OCI-LY7 (cell line): Measurements from ENCODE around the gene FAM236C. TPM values are rescaled to one million over a fixed set of nuclear protein-coding genes. Genes with fewer than 3 reads are reported as not detected.
"Not testable (repeated sequence)": the region's sequence is repeated elsewhere in the genome, so short reads cannot be mapped to it uniquely, and the experiment has no call there.

ENCODE experiments used
- BruUV-seq: library from RNA; stranded (reverse); fragments of 400-500 nt; replicated peaks from 2 replicates; lab custom pipeline; 2021; lab: Mats Ljungman, UMichigan
- CTCF ChIA-PET: fragments of 300-600 bp; sonication (Branson Sonifier 250); formaldehyde crosslinking; loops from one replicate; lab custom pipeline; 2022; ENCODE audit warnings: antibody characterized with exemption; ENCODE audit not compliant: unreplicated experiment; lab: Charles Lee
- POLR2A ChIA-PET: fragments of 300-600 bp; sonication (Branson Sonifier 250); formaldehyde crosslinking; loops from one replicate; lab custom pipeline; 2022; ENCODE audit warnings: antibody characterized with exemption; lab: Charles Lee
- DNase-seq: peaks from one replicate; pipeline ENCODE4 v3.0.0-alpha.2; 2015; ENCODE audit warnings: low spot score
- H2AFZ ChIP-seq: fragments of 200-600 bp; sonication (generic), shearing (Covaris generic); 2 replicates; pipeline ENCODE4 v1.6.1; 2014; ENCODE audit warnings: mild to moderate bottlenecking, antibody characterized with exemption, low read length, moderate library complexity
- H3K27ac ChIP-seq: fragments of 200-600 bp; sonication (generic); 2 replicates; pipeline ENCODE4 v1.5.1; 2014; ENCODE audit warnings: mixed run types, low read depth, mild to moderate bottlenecking, moderate library complexity, low read length, inconsistent platforms; ENCODE audit not compliant: poor library complexity, severe bottlenecking
- H3K36me3 ChIP-seq: fragments of 200-600 bp; sonication (generic); 2 replicates; pipeline ENCODE4 v1.6.1; 2014; ENCODE audit warnings: mild to moderate bottlenecking, antibody characterized with exemption, low read length, moderate library complexity, mixed read lengths; ENCODE audit not compliant: insufficient read depth
- H3K4me1 ChIP-seq: fragments of 200-600 bp; sonication (generic); 2 replicates; pipeline ENCODE4 v1.5.1; 2014; ENCODE audit warnings: mild to moderate bottlenecking, low read length; ENCODE audit not compliant: insufficient read depth, poor library complexity, severe bottlenecking
- H3K4me2 ChIP-seq: fragments of 200-600 bp; sonication (generic); 2 replicates; pipeline ENCODE4 v1.6.1; 2014; ENCODE audit warnings: mild to moderate bottlenecking, low read length
- H3K4me3 ChIP-seq: fragments of 200-600 bp; sonication (generic); 2 replicates; pipeline ENCODE4 v1.5.1; 2014; ENCODE audit warnings: mild to moderate bottlenecking, low read depth, low read length; ENCODE audit not compliant: poor library complexity, severe bottlenecking
- H3K79me2 ChIP-seq: fragments of 200-600 bp; sonication (generic); 2 replicates; pipeline ENCODE4 v1.6.1; 2016; ENCODE audit warnings: low read depth, mild to moderate bottlenecking, low read length, moderate library complexity, mixed read lengths; ENCODE audit not compliant: insufficient read depth
- H3K9me2 ChIP-seq: fragments of 200-600 bp; sonication (generic); 2 replicates; pipeline ENCODE4 v1.6.1; 2016; ENCODE audit warnings: mild to moderate bottlenecking, low read length, mixed read lengths; ENCODE audit not compliant: insufficient read depth
- H3K9me3 ChIP-seq: fragments of 200-600 bp; sonication (generic); 2 replicates; pipeline ENCODE4 v1.6.1; 2014; ENCODE audit warnings: mild to moderate bottlenecking, mixed run types, low read length, mixed read lengths
- H4K20me1 ChIP-seq: fragments of 200-600 bp; sonication (generic); 2 replicates; pipeline ENCODE4 v1.6.1; 2014; ENCODE audit warnings: mild to moderate bottlenecking, antibody characterized with exemption, low read length, moderate library complexity, mixed read lengths; ENCODE audit not compliant: insufficient read depth
- intact Hi-C: fragments of 100-400 bp; cut with micrococcal nuclease; formaldehyde crosslinking; loops from one replicate; pipeline ENCODE4 v1.10.0; 2022; ENCODE audit not compliant: unreplicated experiment
- total RNA-seq, 2 experiments: library from RNA; depleted of rRNA in 1 of 2; stranded (reverse); fragments of >200 nt in 1 of 2; shearing (Covaris generic) in 1 of 2; gene quantifications; 2 replicates each; pipeline ENCODE4 v1.2.3, GENCODE V29; 2014 to 2022

FAM236C gene
- total RNA-seq, 2 experiments from 2014 or later, result not detected

DNA sequence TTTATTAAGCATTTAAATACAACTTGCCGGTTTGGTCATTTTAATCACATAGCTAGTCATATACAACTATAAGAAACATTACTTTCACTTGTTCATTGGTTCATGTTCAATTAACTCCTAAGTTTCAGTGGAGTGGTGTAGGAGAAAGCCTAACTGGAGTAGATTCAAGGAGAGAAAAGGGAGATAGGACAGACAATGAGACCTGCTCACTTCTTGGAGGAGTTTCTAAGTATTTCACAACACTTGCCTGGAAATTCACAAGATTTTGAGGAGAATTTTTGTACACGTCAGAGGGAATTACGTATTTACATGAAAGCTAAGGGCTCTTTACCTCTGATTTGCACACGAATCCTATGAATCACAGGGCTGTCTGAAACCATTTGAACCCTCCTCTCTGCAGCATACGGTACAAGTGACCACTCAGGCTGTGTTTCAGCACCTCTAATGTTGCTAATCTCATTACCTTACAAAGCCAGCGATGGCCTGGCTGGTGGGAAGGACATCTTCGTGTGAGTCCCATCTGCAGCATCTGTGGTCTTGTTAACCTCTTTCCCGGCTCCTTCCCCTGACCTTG, 24.6 kb downstream of the FAM236C start:
- intact Hi-C loops, H3K27ac ChIP-seq, DNase-seq, POLR2A ChIA-PET, BruUV-seq, H3K4me1 ChIP-seq, H4K20me1 ChIP-seq, H3K9me3 ChIP-seq, CTCF ChIA-PET, H3K9me2 ChIP-seq, H3K36me3 ChIP-seq, H3K4me3 ChIP-seq, H3K79me2 ChIP-seq, H3K4me2 ChIP-seq, H2AFZ ChIP-seq: not testable (repeated sequence)

DNA sequence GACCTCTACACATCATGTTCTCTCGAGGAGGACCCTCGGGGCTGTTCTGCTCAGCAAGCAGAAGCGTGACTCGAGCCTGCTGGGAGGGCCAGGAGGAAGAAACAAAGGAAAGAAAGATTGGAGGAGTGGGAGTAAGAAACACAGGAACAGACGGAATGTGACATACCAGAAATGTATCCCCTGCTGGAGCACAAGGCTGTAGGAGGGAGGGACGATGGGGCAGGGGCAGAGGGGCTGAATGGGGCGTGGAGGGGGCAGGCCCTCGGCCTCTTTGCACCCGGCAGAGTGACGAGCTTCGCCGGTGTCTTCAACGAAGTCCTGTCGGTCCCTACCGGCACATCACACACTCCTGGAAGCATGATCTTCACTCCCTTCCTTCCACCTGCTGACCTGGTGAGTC, 25.5 kb downstream of the FAM236C start, which contains the start of gene FAM236A:
Gene FAM236A (plus strand): TSS at position 301 of the 400 bp plus-strand sequence. CDS start 57 bp downstream, at position 358.
- H3K79me2 ChIP-seq, POLR2A ChIA-PET, H4K20me1 ChIP-seq, intact Hi-C loops, H3K4me3 ChIP-seq, H3K9me2 ChIP-seq, H3K9me3 ChIP-seq, DNase-seq, BruUV-seq, CTCF ChIA-PET, H2AFZ ChIP-seq, H3K27ac ChIP-seq, H3K4me2 ChIP-seq, H3K4me1 ChIP-seq, H3K36me3 ChIP-seq: not testable (repeated sequence)

DNA sequence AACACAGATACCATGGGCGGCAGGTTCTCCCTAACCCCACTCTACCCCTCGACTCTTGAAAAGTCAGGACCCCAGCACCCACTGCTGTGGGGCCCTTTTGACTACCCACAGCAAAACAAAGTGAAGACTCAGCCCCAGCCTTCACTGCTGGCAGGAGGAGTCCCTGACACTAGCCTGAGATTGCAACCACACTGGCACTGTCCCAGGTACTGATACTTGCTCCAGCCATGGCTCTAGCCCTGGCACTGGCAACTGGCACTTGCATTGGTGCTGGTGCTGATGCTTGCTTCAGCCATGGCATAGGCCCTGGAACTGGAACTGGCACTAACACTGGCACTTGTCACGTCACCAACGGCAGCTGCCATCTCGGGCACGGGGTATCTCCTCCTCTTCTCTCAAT, 29.9 kb downstream of the FAM236C start:
- H3K4me3 ChIP-seq, H3K27ac ChIP-seq, H3K79me2 ChIP-seq, H4K20me1 ChIP-seq, H3K9me2 ChIP-seq, BruUV-seq, DNase-seq, H3K4me1 ChIP-seq, H3K36me3 ChIP-seq, H3K4me2 ChIP-seq, CTCF ChIA-PET, POLR2A ChIA-PET, H2AFZ ChIP-seq, intact Hi-C loops, H3K9me3 ChIP-seq: not testable (repeated sequence)

DNA sequence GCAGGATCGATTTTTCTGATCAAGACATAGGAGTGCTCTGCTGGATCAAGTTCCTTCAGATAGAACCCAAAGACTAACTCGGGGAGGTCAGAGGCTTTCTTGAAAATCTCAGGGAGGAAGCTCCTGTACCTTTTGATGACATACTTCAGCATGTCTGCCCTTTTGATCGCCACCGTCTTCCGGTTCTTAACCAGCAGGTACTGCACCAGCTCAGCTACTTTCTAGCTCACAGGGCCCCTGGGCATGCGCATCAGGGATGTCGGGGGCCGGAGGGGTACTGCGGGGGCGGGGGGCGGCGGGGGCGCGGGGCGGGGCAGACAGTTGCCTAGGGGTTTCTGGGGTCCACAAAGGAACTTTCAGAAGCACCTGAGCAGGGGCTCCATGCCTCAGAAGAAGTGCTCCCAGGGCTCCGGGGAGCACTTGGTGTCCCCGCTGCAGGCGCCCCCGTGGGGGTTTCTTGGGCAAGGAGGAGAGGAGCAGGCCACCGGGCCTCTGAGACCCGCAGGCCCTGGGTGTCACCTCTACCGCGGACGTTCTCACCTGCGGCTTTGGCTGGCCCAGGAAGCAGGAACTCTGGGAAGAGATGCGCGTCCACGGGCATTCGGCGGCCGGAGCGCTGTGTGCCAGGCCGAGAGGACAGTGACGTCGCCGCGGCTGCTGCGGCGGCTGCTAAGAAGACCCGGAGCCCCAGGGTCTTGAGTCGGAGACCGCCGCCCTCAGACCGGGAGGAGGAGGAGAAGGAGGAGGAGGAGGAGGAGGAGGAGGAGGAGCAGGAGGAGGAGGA, 30.8 kb downstream of the FAM236C start:
- CTCF ChIA-PET, H2AFZ ChIP-seq, DNase-seq: not testable (repeated sequence)

DNA sequence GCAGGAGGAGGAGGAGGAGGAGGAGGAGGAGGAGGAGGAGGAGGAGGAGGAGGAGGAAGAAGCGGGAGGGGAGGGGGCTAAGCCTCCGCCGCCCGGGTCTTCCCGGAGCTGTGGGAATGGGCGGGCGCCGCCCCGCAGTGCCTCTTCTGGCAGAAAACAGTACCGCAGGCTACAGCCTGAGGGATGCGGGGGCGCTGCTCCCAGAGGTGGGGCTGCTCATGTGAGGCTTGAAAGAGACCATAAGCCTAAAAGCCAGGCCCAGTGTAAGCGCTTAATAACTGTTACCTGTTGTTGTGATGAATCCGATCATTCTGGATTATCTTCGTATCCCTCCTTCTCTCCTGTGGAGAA, 31.4 kb downstream of the FAM236C start, which contains the start of gene DMRTC1:
Gene DMRTC1 (minus strand): TSS at position 19 of the 351 bp plus-strand sequence. CDS start 68,143 bp downstream, outside the sequence.
- POLR2A ChIA-PET, BruUV-seq, CTCF ChIA-PET: not testable (repeated sequence)

More for the DNA sequence above, 30.8 kb downstream of the FAM236C start:
- BruUV-seq, H3K79me2 ChIP-seq, H3K36me3 ChIP-seq, H3K27ac ChIP-seq, H3K4me2 ChIP-seq, H3K4me3 ChIP-seq, H4K20me1 ChIP-seq, POLR2A ChIA-PET, H3K9me2 ChIP-seq, H3K4me1 ChIP-seq, H3K9me3 ChIP-seq, intact Hi-C loops: not testable (repeated sequence)

DNA sequence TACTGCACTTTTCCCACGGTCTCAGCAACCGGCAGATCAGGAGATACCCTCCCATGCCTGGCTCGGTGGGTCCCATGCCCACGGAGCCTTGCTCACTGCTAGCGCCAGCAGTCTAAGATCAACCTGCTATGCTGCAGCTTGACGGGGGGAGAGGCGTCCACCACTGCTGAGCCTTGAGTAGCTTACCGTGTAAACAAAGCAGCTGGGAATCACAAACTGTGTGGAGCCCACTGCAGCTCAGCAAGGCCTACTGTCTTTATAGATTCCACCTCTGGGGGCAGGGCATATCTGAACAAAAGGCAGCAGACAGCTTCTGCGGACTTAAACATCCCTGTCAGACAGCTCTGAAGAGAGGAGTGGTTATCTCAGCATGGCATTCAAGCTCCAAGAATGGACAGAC, 47.6 kb downstream of the FAM236C start:
- BruUV-seq, result not testable (repeated sequence)

More for the DNA sequence above, 31.4 kb downstream of the FAM236C start, which contains the start of gene DMRTC1:
- H4K20me1 ChIP-seq, H3K9me2 ChIP-seq, H3K4me2 ChIP-seq, H2AFZ ChIP-seq, H3K9me3 ChIP-seq, H3K4me1 ChIP-seq, H3K4me3 ChIP-seq, H3K79me2 ChIP-seq, H3K36me3 ChIP-seq, intact Hi-C loops, DNase-seq, H3K27ac ChIP-seq: not testable (repeated sequence)

More for the DNA sequence above, 47.6 kb downstream of the FAM236C start:
- POLR2A ChIA-PET, H2AFZ ChIP-seq, H3K27ac ChIP-seq, H3K9me2 ChIP-seq, H3K4me2 ChIP-seq, H3K79me2 ChIP-seq, H4K20me1 ChIP-seq, H3K4me3 ChIP-seq, intact Hi-C loops, CTCF ChIA-PET, H3K4me1 ChIP-seq, H3K36me3 ChIP-seq, H3K9me3 ChIP-seq, DNase-seq: not testable (repeated sequence)
